A549 (cell line): ENCODE results near the gene IGSF3.

Source experiments
- CBX2 ChIP-seq: fragments of 200-600 bp; sonication (generic); IDR thresholded peaks from 2 replicates; pipeline ENCODE4 v1.6.1; 2016; ENCODE audit warnings: low read depth, mild to moderate bottlenecking, borderline replicate concordance
- CHD2 ChIP-seq: fragments of 150-350 bp; IDR thresholded peaks from 2 replicates; pipeline ENCODE4 v1.6.1; 2014; ENCODE audit warnings: low read length; ENCODE audit not compliant: partially characterized antibody
- CTCF ChIP-seq: fragments of >200 bp; sonication (Bioruptor Twin); formaldehyde crosslinking; IDR thresholded peaks from 3 replicates; pipeline ENCODE4 v1.5.1; 2016
- E2F6 ChIP-seq: IDR thresholded peaks from 2 replicates; pipeline ENCODE4 v1.6.1; 2012; ENCODE audit warnings: low read depth, borderline replicate concordance
- EP300 ChIP-seq, 2 experiments: fragments of >200 bp; sonication (Bioruptor Twin); formaldehyde crosslinking; IDR thresholded peaks; 2 replicates in 1 of 2; 3 replicates in 1 of 2; pipeline ENCODE4 v1.6.1; 2016 to 2017
- JUNB ChIP-seq: fragments of >200 bp; sonication (Bioruptor Twin); formaldehyde crosslinking; IDR thresholded peaks from 2 replicates; pipeline ENCODE4 v1.6.1; 2016
- MAZ ChIP-seq: fragments of 150-350 bp; IDR thresholded peaks from 2 replicates; pipeline ENCODE4 v1.6.1; 2014; ENCODE audit warnings: antibody characterized with exemption, low read depth, low read length, borderline replicate concordance
- PBX3 ChIP-seq: IDR thresholded peaks from 2 replicates; pipeline ENCODE4 v1.6.1; 2012
- PHF8 ChIP-seq: fragments of 200-600 bp; sonication (generic); IDR thresholded peaks from 2 replicates; pipeline ENCODE4 v1.6.1; 2016; ENCODE audit warnings: low read depth, mild to moderate bottlenecking, antibody characterized with exemption, moderate library complexity, borderline replicate concordance
- POLR2A ChIP-seq: IDR thresholded peaks from 2 replicates; pipeline ENCODE4 v1.6.1; 2012; ENCODE audit warnings: mild to moderate bottlenecking, low read length
- RAD21 ChIP-seq, 2 experiments: fragments of >200 bp in 1 of 2; sonication (Bioruptor Twin) in 1 of 2; formaldehyde crosslinking in 1 of 2; IDR thresholded peaks in 1 of 2; conservative IDR thresholded peaks in 1 of 2; 2 replicates in 1 of 2; 3 replicates in 1 of 2; pipeline ENCODE4 v1.6.1; 2012 to 2018; ENCODE audit warnings: inconsistent platforms in 1 of 2
- REST ChIP-seq: fragments of 200-600 bp; sonication (generic); IDR thresholded peaks from 2 replicates; pipeline ENCODE4 v1.6.1; 2016; ENCODE audit warnings: antibody characterized with exemption, mild to moderate bottlenecking, moderate library complexity

- no peak for TF ChIP-seq CTCF
- no peak for TF ChIP-seq POLR2A
- no peak for TF ChIP-seq JUNB
- no peak for TF ChIP-seq RAD21 (conservative IDR thresholded peaks at IDR 0.05 in 1 of 2, IDR thresholded peaks at IDR 0.05 in 1 of 2)
- no peak for TF ChIP-seq REST
- no peak for TF ChIP-seq EP300 (IDR thresholded peaks at IDR 0.05)
- TF ChIP-seq CBX2: no peak
- TF ChIP-seq PHF8: no peak
- no peak for TF ChIP-seq CHD2
- TF ChIP-seq MAZ: no peak
- no peak for TF ChIP-seq PBX3
- TF ChIP-seq E2F6: no peak
These were observed 127.4 kb downstream of the IGSF3 start for GRCh38 chr1:116540088-116540487.
